GM18858 (cell line): ENCODE measurements around the gene SCGB3A1.

Source experiments
- ATAC-seq: cut with Tn5 transposase; IDR thresholded peaks from one replicate; pipeline ENCODE4 v1.9.1; 2021; ENCODE audit not compliant: unreplicated experiment

The SCGB3A1 gene

GRCh38 chr5:180590543-180591310, 572 bp downstream of the SCGB3A1 start:
- ATAC-seq = no peak

DNA sequence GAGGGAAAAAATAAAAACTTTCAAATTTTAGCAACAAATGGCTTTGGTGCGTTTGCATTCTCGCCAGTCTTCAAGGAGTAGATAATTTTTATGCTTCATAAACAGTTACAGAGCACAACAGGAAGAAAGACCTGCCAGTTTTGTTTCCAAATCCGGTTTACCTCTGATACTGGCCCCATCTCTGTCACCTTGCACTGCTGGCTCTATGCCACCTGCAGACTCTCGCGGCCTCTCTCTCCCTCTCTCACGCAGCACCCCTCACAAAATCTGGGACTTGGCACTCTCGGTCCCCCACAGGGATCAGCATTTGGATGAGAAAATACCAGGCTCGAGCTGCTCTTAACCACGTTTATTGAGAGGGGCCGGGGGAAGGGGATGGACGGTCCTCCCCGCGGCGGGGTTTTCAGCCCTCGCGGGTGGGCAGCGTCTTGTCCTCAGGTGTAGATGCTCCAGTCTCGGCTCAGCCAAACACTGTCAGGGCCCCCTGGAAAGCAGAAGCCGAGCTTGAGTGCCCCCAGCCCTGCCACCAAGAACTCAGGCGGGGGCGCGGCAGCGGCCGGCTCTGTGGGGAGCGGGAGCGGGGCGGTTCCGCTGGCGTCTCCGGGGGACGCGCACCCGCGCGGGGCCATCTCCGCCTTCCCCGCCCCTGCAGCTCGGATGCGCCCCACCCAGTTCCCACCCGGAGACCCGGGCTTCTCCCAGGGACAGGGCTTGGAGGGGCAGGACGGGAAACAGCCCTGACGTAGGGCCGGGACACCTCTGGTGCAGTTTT, 1.3 kb downstream of the SCGB3A1 start:
- ATAC-seq = no peak

GRCh38 chr5:180586870-180587269, 4.4 kb downstream of the SCGB3A1 start:
- no peak for ATAC-seq

GRCh38 chr5:180586204-180586603, 5.1 kb downstream of the SCGB3A1 start:
- no peak for ATAC-seq

DNA sequence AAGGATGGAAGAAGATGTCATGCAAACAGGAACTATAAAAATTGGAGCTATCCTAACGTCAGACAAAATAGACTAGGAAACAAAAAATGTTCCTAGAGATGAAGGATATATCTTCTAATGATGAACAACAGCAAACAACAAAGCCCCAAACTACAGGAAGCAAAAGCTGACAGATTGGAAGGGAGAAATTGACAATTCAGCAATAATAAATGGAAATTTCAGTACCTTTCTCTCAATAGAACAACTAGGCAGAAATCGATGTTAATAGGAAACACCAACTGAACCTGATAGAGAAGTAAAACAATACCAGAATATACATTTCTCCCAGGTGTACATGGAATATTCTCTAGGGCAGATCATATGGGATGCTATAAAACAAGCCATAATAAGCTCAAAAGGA, 7.6 kb downstream of the SCGB3A1 start:
- ATAC-seq = no peak

DNA sequence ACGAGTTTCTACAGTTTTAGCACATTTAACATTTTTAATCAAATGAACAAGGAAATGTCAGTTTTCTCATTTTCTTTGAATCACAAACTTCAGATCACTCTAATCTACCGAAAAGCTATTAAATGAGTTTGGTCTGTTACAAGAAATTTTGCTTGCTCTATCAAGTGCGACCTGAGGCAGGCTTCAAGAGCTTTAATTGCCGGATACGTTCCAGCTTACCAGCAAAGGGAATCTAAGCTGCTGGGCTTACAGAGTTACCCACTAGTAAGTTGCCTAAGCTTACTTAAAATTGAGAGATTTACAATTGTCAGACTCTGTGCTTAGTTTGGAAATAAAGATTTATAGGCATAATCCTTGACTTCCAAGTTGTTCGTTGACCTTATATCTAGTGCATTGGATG, 10.6 kb downstream of the SCGB3A1 start:
- no peak for ATAC-seq

GRCh38 chr5:180575571-180575970, 15.7 kb downstream of the SCGB3A1 start:
- ATAC-seq = no peak

DNA sequence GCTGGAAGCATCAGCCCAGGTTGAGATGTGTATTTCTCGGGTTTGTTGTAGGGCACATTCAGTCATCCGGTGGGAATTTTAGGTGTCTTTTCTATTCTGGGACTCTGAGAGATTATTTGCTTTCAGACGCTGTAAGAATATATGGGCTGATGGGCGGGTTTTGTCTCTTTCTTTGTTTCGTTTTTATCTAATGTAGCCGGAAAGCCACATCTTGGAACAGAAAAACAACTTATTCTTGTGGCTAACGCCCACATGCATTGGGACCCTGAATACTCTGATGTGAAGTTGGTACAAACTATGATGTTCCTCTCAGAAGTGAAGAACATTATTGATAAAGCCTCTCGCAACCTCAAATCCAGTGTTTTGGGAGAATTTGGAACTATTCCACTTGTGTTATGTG, 22.4 kb downstream of the SCGB3A1 start:
- ATAC-seq = no peak

DNA sequence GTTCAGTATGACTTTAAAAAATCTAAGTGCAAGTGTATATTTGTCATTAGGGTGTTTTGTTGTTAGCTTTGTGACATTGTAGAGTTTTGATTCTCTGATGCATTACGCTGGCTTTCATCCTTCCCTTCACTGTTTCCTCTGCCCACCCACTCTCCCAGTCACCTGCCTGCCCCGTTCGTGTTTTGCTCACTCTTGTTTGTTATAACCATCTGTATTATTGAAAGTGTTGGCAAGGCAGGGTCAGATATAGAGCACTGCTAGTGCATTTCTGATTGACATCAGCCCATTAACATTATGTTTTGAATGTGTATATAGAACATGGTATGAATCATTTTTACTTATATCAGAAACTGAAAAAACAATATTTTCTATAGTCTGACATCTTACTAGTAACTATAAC, 27.3 kb downstream of the SCGB3A1 start:
- ATAC-seq = no peak

- no peak for ATAC-seq
Measured at GRCh38 chr5:180558232-180558631, 33.1 kb downstream of the SCGB3A1 start.

DNA sequence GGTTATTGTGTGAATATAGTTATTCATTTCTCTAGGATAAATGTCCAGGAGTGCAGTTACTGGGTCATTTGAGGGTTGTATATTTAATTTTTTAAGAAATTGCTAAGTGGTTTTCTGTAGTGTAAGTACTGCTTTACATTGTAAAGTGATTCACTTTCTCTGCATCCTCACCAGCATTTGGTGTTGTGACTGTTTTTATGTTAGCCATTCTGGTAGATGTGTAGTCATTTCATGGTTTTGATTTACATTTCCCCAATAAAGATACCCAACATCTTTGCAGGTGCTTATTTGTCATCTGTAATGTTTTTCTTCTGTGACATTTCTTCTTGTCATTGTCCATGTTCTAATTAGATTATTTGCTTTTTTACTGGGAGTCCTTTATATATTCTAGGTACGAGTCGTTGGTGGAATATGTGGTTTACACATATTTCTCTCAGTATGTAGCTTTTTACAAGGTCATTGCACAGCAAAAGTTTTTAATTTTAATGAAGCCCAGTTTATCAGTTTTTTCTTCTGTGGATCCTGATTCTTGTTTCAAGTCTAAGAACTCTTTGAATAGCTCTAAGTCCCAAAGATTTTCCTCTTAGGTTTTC, 34.0 kb downstream of the SCGB3A1 start:
- no peak for ATAC-seq

GRCh38 chr5:180555168-180555921, 36.0 kb downstream of the SCGB3A1 start:
- no peak for ATAC-seq

DNA sequence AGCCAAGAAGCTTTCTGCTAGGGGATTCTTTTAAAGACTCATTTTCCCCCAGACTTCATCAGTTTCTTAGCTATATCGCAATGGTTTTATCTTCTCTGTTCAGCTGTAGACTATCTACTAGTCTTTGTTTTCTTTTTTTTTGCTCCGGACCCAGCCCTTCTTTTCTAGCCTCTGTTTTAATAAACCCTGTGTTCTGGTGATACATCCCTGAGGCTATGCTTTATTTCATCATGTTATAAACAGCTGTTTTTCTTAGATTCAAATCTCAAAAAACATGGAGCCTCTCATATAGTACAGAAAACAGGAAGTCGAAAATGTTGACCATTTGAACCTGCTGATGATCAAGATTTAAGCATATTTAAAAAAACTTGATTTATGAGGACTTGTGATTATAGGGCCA, 37.8 kb downstream of the SCGB3A1 start:
- ATAC-seq = no peak

DNA sequence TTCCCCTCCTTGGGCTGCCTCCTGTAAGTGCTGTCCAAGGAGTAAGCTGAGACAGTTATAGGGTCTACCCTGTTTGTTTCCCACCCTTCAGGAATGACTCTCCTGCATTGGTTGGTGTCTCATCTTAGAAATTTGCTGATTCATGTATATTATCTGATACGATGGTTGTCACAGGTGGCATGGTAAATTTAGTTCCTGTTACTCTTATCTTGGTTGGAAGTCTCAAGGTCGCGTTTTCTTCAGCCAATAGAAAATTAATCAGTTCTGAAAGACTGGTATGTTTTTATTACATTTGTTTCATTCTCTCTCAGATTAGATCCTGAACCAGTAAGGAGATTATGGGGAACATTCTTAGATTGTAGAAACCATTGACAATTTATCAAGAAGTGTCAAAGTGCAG, 42.7 kb downstream of the SCGB3A1 start:
- no peak for ATAC-seq

DNA sequence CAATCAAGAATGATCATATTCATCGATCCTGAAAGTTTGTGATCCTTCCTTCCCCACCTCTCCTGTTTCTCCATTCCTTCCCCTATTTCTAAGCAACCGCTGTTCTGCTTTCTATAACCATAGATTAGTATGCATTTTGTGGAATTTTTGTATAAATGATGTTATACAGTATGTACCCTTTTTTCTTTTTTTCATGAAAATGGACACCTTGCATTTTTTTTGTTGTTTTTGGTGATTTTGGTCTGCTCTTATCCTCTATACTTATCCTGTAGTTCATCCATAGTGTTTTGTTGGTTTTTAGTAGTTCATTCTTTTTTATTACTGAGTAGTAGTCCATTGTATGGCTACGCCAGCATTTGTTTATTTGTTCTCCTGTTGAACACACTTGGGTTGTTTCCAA, 46.1 kb downstream of the SCGB3A1 start:
- ATAC-seq = no peak

DNA sequence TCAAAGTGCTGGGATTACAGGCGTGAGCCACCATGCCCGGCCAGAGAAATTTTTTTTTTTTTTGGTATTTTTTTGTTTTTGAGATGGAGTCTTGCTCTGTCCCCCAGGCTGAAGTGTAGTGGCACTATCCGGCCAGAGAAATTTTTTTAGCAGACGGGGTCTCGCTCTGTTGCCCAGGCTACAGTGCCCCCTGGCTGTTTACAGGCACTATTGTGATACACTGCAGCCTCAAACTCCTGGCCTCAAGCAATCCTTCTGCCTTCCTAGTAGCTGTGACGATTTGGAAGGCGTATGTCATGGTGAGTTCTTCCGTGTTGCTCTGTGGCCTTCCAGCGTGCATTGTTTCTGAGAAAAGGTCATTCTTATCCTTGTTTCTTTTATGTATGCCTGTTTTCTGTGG, 49.6 kb downstream of the SCGB3A1 start:
- no peak for ATAC-seq
